ENCODE measurements around the gene CST5.

GRCh38 chr20:23924751-23925150, 45.2 kb upstream of the CST5 start:
- TF ChIP-seq CTCF (IDR thresholded peaks at IDR 0.05; ENCODE audit: poor library complexity) (no peak), EZH2phosphoT487 (IDR thresholded peaks at IDR 0.05; ENCODE audit: low read depth, severe bottlenecking, unreplicated experiment) (no peak)
